PC-3 (cell line): ENCODE data around the gene HPS6.

Experiments
- CTCF ChIP-seq: fragments of 300-600 bp; sonication (generic); conservative IDR thresholded peaks from 2 replicates; pipeline ENCODE4 v1.5.1; 2017; ENCODE audit warnings: antibody characterized with exemption, low read depth, mild to moderate bottlenecking, low read length
- EZH2phosphoT487 ChIP-seq: fragments of 300-600 bp; sonication (generic); IDR thresholded peaks from 2 replicates; pipeline ENCODE4 v1.6.1; 2018; ENCODE audit warnings: mild to moderate bottlenecking, antibody characterized with exemption, low read length, borderline replicate concordance

GRCh38 chr10:102113956-102114857, 49.1 kb downstream of the HPS6 start:
- TF ChIP-seq CTCF (no peak), EZH2phosphoT487 (no peak)
